Measurements from ENCODE around the gene KLF11. TPM values are rescaled to one million over a fixed set of nuclear protein-coding genes. Genes with fewer than 3 reads are reported as not detected.

Gene KLF11
- total and polyA plus RNA-seq, 2 of the 8 experiments (the other 6 are each of a cell fraction or from before 2014, with no cell fraction given) = 6.4 to 10.1 TPM

GRCh38 chr2:10072656-10073480, 29.5 kb downstream of the KLF11 start (continued):
- TF ChIP-seq CTCF (IDR thresholded peaks at IDR 0.05; ENCODE audit: control extremely low read depth in 1 of 3, insufficient read depth in 1 of 3, low read depth in 1 of 3, low read length in 3 of 3) (peak; percentile 84 to 90 (median 89)), RXRA (IDR thresholded peaks at IDR 0.05; ENCODE audit: insufficient read depth, low read depth, low read length) (no peak), SIX5 (IDR thresholded peaks at IDR 0.05; ENCODE audit: low read depth, low read length) (no peak), TCF12 (IDR thresholded peaks at IDR 0.05; ENCODE audit: low read depth, low read length) (0 out of 2 replicates have a peak, but pooled peaks have one; percentile 29), EGR1 (IDR thresholded peaks at IDR 0.05; ENCODE audit: borderline replicate concordance, low read depth, low read length) (no peak), ATF2 (IDR thresholded peaks at IDR 0.05; ENCODE audit: low read length) (no peak), RAD21 (IDR thresholded peaks at IDR 0.05 in 1 of 2, conservative IDR thresholded peaks at IDR 0.05 in 1 of 2; ENCODE audit: low read depth in 2 of 2, low read length in 2 of 2) (peak; percentile 76 to 82), BACH1 (IDR thresholded peaks at IDR 0.05; ENCODE audit: low read length) (peak; percentile 16; the same call in 1 of the 2 replicates), KDM4A (IDR thresholded peaks at IDR 0.05; ENCODE audit: low read depth, low read length, severe bottlenecking) (no peak)
